UCSD-AML1 (cell line): ENCODE measurements around the gene CAPN3.

Experiments
- DNase-seq: peaks from one replicate; lab custom pipeline; 2025; ENCODE audit not compliant: unreplicated experiment; lab: John Stamatoyannopoulos, UW

CAPN3 gene

DNA sequence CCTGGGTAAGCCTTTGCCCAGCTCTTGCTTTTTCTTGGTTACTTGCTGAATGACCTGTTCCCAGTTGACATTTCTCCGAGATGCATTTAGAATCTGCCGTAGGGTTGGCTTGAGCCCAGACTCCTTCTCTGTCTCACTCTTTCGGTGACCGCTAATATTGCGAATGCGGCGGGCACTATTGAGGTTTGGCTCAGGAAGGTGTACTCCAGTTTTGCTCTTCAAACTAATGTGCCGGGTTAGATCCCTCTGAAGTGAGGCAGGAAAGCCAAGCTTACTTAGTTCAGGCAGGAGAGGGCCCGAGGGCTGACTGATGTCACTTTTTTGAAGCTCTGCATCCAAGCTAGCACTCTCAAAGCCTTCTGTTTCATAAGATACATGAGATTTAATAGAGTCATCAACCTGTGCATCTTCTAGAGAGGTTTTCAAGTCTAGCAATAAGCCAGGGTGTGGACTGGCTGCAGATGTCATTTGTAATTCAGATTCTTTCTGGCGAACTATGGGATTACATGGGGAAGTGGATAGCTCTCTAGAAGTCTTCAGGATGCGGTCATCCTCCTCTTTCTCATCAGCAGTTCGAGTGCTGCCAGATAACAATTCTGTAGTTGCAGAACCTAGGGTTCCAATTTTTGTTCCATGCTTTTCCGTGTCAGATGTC is 90.6 kb downstream of the CAPN3 start:
- DNase-seq, result no peak

DNA sequence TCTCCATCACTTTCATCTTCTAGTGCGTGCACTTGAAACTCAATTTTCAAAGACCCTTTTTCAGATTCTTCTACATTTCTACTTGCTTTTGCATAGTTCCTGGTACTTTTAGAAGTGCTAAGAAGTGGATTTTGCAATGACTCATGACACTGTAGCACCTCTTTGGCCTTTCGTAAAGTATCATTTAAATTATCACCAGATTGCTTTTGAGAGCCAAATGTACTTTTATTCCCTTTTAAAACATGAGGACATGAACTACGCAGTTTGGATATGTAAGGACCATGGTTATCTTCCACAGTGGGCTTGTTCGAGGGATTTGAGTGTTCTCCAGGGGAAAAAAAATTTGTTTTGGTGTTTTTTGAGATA is 91.1 kb downstream of the CAPN3 start:
- no peak for DNase-seq

DNA sequence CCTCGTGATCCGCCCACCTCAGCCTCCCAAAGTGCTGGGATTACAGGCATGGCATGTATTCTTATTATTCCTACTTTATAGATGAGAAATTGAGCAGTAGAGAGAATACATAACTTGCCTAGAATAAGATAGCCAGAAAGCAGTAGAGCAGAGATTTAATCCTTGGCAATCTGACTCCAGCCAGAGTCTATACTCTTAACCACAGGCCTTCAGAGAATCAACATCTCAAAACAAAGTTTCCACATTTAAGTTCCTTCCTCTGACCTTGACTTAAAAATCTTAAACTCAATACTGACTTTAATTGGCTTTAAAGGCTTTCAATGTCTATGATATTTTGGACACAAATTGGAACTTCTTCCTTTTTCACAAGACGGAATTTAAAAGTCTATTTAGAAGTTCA is 94.5 kb downstream of the CAPN3 start:
- DNase-seq, result no peak

DNA sequence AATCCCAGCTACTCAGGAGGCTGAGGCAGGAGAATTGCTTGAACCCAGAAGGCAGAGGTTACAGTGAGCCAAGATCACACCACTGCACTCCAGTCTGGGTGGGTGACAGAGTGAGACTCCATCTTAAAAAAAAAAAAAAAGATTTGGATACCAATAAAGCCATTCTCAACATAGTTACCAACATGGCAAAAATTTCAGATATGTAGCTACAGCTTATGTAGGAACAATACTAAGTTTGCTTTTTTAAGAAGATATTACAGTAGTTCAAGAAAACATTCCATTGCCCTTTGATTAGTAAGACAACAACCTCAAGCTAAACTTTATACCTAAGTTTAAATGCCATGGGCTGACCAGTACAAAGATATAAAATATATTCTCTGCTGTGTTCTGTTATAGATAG is 97.2 kb downstream of the CAPN3 start:
- no peak for DNase-seq

DNA sequence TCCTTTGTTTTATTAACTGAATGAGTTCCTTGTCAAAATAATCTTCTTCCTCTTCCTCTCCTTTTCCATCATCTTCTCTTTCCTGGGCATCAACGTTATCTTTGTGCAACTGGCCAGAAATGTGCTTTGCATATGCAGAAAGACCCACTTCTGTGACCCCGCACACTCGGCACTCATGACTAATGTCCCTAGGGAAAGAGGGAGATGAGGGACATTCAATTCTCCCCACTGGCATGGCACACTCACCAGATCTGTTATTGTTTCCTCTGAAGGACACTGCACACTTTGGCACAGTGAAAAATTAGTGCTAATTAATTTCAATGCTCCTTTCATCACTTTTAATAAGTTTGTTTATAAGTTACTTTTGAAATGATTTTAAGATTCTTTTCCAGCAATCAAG is 97.7 kb downstream of the CAPN3 start:
- DNase-seq, result no peak

DNA sequence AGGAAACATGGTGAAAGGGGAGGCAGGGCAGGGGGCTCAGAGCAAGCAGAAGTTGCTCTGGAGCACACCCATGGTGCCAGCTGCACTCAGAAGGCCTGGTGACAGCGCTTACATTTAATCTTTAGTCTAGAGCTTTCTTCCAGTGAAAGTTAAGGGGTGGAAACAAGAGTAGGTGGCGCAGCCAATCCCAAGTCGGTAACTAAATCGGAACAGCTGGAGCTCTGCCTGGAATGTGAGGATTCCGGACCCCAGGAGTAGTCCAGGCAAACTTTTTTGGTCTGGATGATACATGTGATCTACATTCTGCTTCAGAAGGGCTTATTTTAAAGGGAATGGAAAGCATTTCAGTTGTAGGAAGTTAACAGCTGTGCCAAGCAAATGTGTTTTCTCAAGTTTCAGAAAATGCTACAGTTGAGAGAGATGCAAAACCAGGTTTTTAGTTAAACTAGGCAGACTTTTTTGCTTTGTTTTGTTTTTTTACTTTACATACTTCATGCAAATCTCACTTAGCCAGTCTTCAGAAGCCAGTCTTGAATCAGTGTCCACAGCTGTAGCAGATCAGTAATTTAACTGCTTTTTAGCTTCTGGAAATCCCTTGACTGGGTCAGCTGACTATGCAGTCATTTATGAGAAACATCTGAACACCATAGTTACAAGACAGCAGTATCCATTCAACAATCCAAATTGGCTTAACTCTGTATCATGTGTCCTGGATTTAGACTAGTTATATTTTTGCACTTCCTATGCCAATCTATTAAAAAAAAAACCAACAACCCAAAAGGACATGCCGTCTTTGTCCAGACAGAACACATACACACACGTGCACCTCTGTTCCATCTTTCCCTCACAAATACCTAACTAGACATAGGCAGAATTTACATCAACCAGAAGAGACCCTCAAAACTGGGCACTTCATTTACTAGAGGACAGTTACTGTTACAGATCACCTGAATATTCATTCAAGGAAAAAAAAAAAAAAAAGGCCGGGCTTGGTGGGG is 98.4 kb downstream of the CAPN3 start:
- DNase-seq, result no peak

DNA sequence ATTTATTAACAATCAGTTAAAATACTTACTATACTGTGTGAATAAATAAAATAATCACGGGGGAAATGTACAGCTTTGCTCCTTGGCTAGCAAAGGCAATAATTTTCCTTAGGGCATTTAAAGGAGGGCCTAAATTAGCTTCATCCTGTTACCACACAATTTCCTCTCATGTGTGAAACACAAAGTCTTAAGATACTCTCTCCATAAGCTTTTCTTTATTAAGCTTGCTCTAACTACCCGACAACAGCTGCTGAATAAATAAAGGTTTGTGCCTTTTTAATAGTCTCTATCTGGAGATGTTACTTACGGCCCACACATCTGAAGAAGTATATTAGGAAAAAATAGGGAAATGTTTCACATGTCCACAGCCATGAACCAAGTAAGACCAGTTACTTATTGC is 102.0 kb downstream of the CAPN3 start:
- no peak for DNase-seq
